Measurements from ENCODE around the gene CARMIL1. TPM values are rescaled to one million over a fixed set of nuclear protein-coding genes. Genes with fewer than 3 reads are reported as not detected.
"Not testable (repeated sequence)": the region's sequence is repeated elsewhere in the genome, so short reads cannot be mapped to it uniquely, and the experiment has no call there.

Gene CARMIL1
- total RNA-seq, 1 donor = 38.7 TPM

- no peak for TF ChIP-seq CTCF (IDR thresholded peaks at IDR 0.05; ENCODE audit: insufficient read depth, low read length)
- no peak overlapping the region for H3K4me3 ChIP-seq (ENCODE audit: low read depth, low read length)
- DNase-seq (ENCODE audit: low read depth) = no peak
Measured at GRCh38 chr6:25439368-25439767, 160.2 kb downstream of the CARMIL1 start.

DNA sequence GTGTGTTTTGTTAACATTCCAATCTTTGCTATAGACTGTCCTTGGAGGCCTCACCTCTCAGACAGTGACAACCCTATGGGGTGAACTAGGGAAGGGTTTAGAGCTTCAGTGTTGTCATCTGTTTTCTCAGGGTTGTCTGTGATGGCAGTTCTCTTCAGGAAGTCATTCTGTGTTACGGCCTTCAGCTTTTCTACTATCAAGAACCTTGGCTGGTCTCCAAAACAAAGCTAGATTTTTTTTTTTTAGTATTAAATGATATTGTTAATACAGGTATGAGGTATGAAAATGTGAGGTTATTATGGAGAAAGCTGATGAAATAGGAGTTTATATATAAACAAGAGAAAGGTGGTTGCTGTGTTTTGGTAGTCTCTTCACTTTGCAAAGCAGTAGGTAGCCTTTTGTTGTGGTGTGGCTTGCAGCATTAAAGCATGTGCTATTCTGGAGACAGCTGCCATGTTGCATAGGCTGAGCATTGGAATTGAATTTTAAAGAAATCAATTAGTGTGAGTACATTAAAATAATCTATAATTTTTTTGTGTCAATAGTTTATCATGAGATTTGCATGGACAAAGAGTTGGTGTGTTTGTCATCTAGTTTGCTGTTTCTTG, 162.6 kb downstream of the CARMIL1 start:
- no peak for DNase-seq (ENCODE audit: low read depth)
- no peak for TF ChIP-seq CTCF (IDR thresholded peaks at IDR 0.05; ENCODE audit: insufficient read depth, low read length)
- no peak overlapping the region for H3K4me3 ChIP-seq (ENCODE audit: low read depth, low read length)

DNA sequence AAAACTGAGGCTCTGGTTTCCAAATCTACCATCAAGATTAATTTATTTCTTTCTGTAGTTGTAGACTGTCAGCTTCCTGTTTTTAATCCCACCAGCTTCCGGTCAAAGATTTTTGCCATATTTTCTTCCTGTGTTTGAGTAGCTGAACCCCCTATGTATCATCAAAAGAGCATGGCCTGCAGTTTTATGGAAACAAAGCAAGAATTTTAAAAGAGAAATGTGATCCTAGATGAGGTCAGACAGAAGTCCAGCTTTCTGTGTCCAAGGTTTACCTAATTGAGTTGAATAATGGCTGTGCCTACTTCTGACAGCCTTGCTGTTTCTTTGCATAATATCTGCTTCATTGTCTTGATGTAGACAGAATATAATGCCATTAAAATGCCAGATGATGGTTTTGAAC, 163.7 kb downstream of the CARMIL1 start:
- TF ChIP-seq CTCF (IDR thresholded peaks at IDR 0.05; ENCODE audit: insufficient read depth, low read length) = no peak
- no peak overlapping the region for H3K4me3 ChIP-seq (ENCODE audit: low read depth, low read length)
- no peak for DNase-seq (ENCODE audit: low read depth)

- not testable (repeated sequence) for H3K4me3 ChIP-seq (ENCODE audit: low read depth, low read length); DNase-seq (ENCODE audit: low read depth)
Measured at GRCh38 chr6:25444521-25444920, 165.3 kb downstream of the CARMIL1 start.

GRCh38 chr6:25446830-25447569, 167.8 kb downstream of the CARMIL1 start:
- no peak for TF ChIP-seq CTCF (IDR thresholded peaks at IDR 0.05; ENCODE audit: insufficient read depth, low read length)
- no peak for DNase-seq (ENCODE audit: low read depth)
- no peak overlapping the region for H3K4me3 ChIP-seq (ENCODE audit: low read depth, low read length)

DNA sequence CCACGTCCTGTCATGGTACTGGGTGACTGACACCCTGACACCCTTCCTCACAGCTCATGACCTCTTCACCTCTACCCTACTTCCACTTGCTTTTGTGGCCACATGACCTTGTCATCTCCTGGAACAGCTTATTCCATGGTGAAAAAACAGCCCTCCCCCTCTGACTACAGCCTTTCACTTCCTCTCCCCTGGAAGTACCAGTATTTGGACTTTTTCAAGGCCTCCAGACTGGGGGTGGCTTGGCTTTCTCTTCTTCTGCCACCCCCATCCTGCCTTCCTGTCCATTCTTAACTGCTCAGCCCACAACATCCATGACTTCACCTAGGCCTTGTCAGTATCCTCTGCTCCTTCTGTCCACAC, 168.4 kb downstream of the CARMIL1 start:
- no peak for TF ChIP-seq CTCF (IDR thresholded peaks at IDR 0.05; ENCODE audit: insufficient read depth, low read length)
- H3K4me3 ChIP-seq (ENCODE audit: low read depth, low read length) = no peak overlapping the region
- DNase-seq (ENCODE audit: low read depth) = no peak

- no peak overlapping the region for H3K4me3 ChIP-seq (ENCODE audit: low read depth, low read length)
- DNase-seq (ENCODE audit: low read depth) = no peak
- TF ChIP-seq CTCF (IDR thresholded peaks at IDR 0.05; ENCODE audit: insufficient read depth, low read length) = no peak
Measured at GRCh38 chr6:25448965-25449538, 169.9 kb downstream of the CARMIL1 start.
